SK-N-MC (cell line): ENCODE data around the gene USP20.

ENCODE experiments used
- EZH2 ChIP-seq: fragments of 200-600 bp; sonication (generic); IDR thresholded peaks from one replicate; pipeline ENCODE4 v1.6.1; 2017; ENCODE audit warnings: antibody characterized with exemption
- FOXP2 ChIP-seq: optimal IDR thresholded peaks from 2 replicates; pipeline ENCODE3; 2011; ENCODE audit warnings: mild to moderate bottlenecking, moderate library complexity; ENCODE audit not compliant: insufficient read depth; ENCODE audit errors: extremely low read length, control extremely low read depth
- POLR2AphosphoS5 ChIP-seq: IDR thresholded peaks from 2 replicates; pipeline ENCODE4 v1.6.1; 2012; ENCODE audit warnings: mild to moderate bottlenecking, low read depth, low read length, borderline replicate concordance

- TF ChIP-seq POLR2AphosphoS5 (no peak), EZH2 (no peak), FOXP2 (no peak)
Observed at GRCh38 chr9:129902740-129903134, 67.5 kb downstream of the USP20 start.
